ENCODE measurements around the gene SULT1C4. TPM values are rescaled to one million over a fixed set of nuclear protein-coding genes. Genes with fewer than 3 reads are reported as not detected.
"Not testable (repeated sequence)": the region's sequence is repeated elsewhere in the genome, so short reads cannot be mapped to it uniquely, and the experiment has no call there.

Gene SULT1C4
- polyA plus RNA-seq, 4 donors: 39.9 to 48.1 (median 45.3) TPM

DNA sequence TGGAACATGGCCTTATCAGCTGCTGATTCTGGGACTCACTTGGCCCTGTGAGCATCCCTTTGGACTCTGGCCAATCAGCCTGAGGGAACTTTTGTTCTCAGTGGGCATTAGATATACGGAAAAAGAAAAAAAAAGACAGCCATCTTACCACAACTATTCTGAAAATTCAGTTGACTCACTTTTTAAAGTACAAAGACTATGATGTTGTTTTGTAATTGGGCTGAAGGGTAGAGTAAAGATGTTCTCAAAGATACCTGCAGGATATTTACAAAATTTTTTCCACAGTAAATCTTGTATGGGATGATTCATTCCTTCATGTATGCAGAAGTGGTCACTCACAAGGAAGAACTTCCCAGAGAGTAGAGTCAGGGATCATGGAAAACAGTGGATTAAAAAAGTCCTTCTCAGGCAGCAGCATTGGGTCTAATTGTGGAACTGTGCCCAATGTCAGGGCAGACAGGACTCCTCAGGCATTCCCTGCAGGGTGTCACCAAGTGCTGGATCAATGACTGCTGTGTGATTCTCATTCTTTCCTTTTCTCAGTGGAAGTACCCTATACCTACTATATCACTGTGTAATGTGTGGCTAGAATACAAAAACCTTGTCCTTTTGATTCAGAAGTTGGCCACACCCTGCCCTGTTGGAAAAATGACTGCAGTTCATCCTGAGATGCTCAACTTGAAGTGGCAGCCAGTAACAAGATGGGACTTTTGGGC lies 35.4 kb downstream of the SULT1C4 start:
- no peak for DNase-seq (ENCODE audit: low read depth in 4 of 4, low spot score in 3 of 4)

DNA sequence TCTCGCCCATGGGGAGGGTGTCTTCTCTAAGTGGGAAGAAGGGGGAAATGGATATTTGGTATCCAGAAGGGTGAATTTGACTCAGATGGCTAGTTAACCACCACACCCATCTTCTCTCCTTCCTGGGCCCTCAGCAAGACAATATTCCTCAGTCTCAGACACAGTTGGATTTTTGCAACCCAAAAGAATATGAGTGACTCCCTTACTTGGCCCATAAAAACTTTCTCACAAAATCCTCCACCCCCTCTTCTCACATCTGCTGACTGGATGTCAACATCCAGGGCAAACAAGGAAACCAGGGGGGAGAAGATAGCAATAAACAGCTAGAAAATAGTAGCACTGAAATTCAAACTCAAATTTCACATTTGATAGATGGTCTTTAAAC lies 35.9 kb downstream of the SULT1C4 start:
- no peak for DNase-seq (ENCODE audit: low read depth in 4 of 4, low spot score in 3 of 4)

DNA sequence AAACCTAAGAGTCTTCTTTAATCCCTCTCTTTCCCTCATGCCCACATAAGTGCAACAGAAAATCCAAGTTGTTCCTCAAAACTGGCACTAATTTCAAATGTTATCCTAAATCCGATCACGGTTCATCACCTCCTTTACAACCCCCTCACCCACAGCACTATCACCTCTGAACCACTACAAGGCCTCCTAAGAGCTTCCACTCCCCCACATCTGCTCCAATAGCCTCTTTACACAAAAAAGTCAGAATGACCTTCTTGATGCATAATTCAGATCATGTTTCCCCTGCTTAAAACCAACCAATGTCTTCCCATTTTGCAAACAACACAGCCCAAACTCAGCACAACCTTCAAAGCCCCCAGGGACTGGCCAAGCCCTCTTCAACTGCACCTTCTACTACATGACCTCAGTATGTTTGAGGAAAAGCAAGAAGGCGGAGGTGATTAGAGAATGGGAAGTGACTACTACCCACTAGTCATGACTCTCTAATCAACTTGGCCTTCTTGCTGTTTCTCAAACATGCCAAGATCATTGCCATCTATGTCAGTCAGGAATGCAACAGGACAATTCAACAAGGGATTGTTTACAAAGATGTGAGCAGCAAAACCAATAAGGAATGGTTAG lies 36.6 kb downstream of the SULT1C4 start:
- no peak for DNase-seq (ENCODE audit: low read depth in 4 of 4, low spot score in 3 of 4)

DNA sequence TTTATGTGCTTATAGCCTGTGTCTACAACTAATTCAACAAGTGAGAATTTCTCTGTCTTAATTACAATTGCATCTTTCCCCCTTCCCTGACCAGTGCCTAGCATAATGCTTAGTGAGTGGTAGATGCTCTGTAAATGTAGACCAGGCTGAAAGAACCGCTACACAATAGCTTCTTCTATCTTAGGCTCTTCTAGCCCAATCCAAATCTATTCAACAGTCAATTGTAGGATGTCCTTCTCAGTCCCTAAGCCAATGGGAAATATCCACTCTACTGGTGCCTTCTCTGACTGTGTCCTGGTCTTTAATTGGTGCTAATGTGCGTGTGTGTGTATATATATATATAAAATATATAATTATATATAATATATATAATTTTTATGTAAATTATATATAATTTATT lies 37.2 kb downstream of the SULT1C4 start:
- no peak for DNase-seq (ENCODE audit: low read depth in 4 of 4, low spot score in 3 of 4)

DNA sequence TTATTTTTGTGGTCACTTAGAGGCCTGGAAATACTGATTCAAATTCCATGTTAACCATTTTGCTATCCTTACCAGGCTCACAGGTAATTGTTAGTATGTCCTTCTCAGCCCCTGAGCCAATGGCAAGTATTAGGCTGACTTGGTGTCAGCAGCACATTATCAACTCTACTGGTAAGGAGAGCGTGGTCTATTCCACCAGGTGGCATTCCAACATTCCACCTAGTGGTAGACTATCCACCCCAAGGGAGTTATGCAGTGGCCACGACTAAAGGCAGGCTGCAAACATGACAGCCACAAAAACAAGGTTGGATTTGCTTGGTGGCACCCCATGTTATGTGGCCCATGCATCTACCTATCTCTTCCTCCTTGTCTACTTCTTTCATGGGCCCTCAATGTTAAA lies 39.5 kb downstream of the SULT1C4 start:
- no peak for DNase-seq (ENCODE audit: low read depth in 4 of 4, low spot score in 3 of 4)

DNA sequence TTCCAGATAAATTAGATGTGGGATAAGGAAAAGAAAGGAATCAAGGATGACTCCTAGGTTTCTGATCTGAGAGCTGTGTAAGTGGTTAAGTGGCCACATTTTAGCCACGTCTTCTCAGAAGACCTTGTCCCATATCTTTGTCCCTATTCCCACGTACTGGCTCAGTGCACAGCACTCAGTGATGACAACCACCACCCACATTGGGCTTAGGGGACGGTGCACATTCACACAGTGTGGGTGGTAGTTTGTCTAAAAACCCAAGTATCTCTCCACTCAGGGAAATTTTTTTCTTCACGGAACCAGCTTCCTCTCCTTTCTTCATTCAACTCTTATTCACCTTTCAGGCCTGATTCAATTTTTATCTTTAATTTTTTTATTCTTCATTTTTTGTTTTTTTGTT lies 40.7 kb downstream of the SULT1C4 start:
- DNase-seq (ENCODE audit: low read depth in 4 of 4, low spot score in 3 of 4): no peak

DNA sequence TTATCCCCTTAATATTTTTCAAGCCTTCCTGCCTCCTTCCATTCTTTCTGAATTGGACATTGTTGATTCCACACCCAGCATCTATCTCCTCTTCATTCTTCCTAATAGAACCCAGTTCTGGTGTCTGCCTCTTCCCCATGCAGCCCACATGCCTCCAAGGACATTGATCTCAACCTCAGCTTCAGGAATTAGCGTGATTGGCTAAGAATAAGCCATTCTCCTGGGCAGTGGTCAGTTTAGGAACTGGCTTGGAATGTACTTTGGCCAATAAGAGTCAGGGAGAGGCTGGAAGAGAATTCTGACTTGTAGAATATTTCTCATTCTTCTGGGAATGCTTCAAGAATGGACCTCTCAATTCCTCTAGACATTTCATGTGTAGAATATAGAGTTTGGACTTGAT lies 45.3 kb downstream of the SULT1C4 start:
- DNase-seq (ENCODE audit: low read depth in 4 of 4, low spot score in 3 of 4): no peak

DNA sequence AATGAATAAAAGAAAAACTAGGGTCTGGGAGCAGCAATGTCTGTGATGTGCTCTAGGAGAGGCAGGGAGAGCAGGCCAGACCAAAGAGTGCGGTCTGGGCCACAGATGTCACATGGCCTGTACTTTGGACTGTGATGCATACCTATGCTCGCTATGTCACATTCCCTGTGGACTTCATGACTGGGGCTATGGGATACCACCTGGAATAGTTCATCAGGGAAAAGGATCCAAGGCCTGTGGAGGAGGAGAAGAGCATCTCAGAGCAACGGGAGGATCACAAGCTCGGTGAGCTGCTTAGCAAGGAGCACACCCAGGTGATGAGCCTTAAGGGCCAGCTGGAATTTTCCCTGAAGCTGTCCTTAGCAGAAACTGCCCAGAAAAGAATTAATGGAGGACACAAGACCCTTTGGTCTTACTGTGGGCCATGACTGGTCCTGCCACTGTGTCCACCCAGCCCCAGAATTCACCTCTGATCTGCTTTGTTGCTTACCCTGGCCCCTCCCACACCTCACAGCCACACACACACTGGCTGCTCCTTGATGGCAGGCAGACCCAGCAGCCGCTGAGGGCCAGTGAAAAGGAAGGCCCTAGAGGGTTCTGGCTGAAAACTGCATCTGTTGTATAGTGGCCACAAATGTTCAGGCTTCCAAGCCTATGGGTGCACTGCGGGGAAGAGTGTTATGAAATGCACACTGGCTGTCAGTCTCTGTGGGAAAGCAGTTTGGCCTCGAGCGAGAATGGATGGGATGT lies 45.9 kb downstream of the SULT1C4 start:
- DNase-seq (ENCODE audit: low read depth in 4 of 4, low spot score in 3 of 4): no peak

DNA sequence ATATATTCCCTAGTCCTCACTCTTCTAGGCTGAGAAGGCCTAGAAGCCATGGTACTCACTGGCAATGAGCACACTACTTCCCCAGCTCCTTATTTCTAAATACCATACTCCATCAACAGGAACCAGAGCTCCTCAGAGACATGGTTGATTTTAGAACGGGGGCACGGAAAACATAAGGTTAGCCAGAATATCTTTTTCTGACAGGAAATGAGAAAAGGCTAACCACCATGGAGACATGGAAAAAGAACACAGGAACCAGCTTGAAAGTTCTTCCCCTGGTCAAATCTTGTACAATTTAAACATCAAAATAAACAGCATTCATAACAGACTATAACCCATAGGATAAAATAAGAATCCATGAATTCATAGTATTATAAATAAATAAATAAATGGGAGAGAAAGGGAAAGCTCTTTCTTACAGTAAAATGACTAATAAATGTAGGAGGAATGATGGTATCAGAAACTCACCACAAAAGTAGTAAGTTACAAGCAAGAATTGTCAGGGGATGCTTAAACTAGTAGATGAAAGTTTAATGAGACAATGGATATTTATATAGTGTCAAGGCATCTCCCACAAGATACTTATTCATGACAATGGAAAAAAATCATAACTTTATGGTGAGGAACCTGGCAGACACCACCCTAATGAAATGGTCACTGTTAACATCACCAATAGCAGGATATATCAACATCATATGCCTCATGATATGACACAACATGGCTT lies 50.7 kb downstream of the SULT1C4 start:
- DNase-seq (ENCODE audit: low read depth in 4 of 4, low spot score in 3 of 4): no peak

DNA sequence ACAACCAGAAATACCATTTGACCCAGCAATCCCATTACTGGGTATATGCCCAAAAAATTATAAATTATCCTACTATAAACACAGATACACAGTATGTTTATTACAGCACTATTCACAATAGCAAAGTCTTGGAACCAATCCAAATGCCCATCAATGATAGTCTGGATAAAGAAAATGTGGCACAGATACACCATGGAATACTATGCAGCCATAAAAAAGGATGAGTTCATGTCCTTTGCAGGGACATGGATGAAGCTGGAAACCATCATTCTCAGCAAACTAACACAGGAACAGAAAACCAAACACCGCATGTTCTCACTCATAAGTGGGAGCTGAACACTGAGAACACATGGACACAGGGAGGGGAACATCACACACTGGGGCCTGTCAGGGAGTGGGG lies 57.8 kb downstream of the SULT1C4 start:
- not testable (repeated sequence) for DNase-seq (ENCODE audit: low read depth in 4 of 4, low spot score in 3 of 4)

DNA sequence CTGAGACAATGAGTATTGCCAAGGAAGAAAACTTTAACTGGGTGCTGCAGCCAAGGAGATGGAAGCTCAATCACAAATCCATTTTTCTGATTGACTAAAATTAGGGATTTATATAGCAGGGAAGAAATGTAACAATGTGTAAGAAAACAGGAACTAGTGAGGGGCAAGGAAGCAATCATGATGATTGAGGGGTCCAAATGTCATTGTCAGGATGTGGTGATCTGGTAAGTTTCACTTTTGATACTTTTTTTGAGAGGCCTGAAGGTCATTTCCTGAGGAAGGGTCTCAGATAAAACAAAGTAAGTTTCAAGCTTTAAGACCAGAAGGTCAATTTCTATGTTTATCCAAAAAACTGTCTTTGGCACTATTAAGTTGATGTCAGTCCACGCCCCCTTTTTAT lies 59.2 kb downstream of the SULT1C4 start:
- DNase-seq (ENCODE audit: low read depth in 4 of 4, low spot score in 3 of 4): no peak

Other genes with a start within 250 kb of the SULT1C4 start
- gene SULT1C3, start 138.0 kb upstream of the SULT1C4 start, polyA plus RNA-seq (ENCODE audit: insufficient read length in 4 of 4): under 1 TPM in 1 of 4 donors, not detected in 3; 0.05 TPM
- gene SULT1C2, start 89.1 kb upstream of the SULT1C4 start, polyA plus RNA-seq (ENCODE audit: insufficient read length in 4 of 4): 10 to 100 TPM; 44.0 to 62.5 (median 50.0) TPM
- gene GCC2, start 71.3 kb downstream of the SULT1C4 start, polyA plus RNA-seq (ENCODE audit: insufficient read length in 4 of 4): 10 to 100 TPM; 50.3 to 72.3 (median 58.1) TPM
- gene LIMS1, start 156.5 kb downstream of the SULT1C4 start, polyA plus RNA-seq (ENCODE audit: insufficient read length in 4 of 4): 10 to 100 TPM; 50.2 to 59.7 (median 58.6) TPM

Measured in right renal pelvis (tissue), 4 donors.